IMR-90 (cell line): ENCODE results near the gene PEF1. TPM values are rescaled to one million over a fixed set of nuclear protein-coding genes. Genes with fewer than 3 reads are reported as not detected.

Experiments
- ATAC-seq: fragments of 200-7000 bp; cut with Tn5 transposase; 2 replicates; pipeline ENCODE4 v1.9.1; 2020; ENCODE audit warnings: low read depth, mild to moderate bottlenecking, moderate library complexity
- BruUV-seq: library from RNA; stranded (reverse); fragments of 400-500 nt; replicated peaks from 2 replicates; lab custom pipeline; 2021; lab: Mats Ljungman, UMichigan
- CTCF ChIA-PET: fragments of 300-600 bp; formaldehyde crosslinking; extraction: SDS; loops from one replicate; lab custom pipeline; 2021; ENCODE audit warnings: antibody characterized with exemption; lab: Yijun Ruan, JAX
- POLR2A ChIA-PET: fragments of 300-600 bp; sonication (Branson Sonifier 250); formaldehyde crosslinking; loops from one replicate; lab custom pipeline; 2022; ENCODE audit warnings: antibody characterized with exemption; ENCODE audit not compliant: unreplicated experiment; lab: Charles Lee
- DNase-seq: peaks from one replicate; pipeline ENCODE4 v3.0.0; 2013
- H2AFZ ChIP-seq: replicated peaks from 2 replicates; pipeline ENCODE3; 2013; ENCODE audit warnings: low read length, mild to moderate bottlenecking; ENCODE audit not compliant: poor library complexity
- H2AK5ac ChIP-seq: 2 replicates; pipeline ENCODE4 v1.6.1; 2013; ENCODE audit warnings: low read depth, low read length, inconsistent platforms
- H2AK9ac ChIP-seq: replicated peaks from 2 replicates; pipeline ENCODE3; 2013; ENCODE audit warnings: mild to moderate bottlenecking, low read depth, low read length, moderate library complexity; ENCODE audit not compliant: poor library complexity
- H2BK120ac ChIP-seq: 2 replicates; pipeline ENCODE4 v1.6.1; 2013; ENCODE audit warnings: low read depth, low read length, inconsistent platforms
- H2BK15ac ChIP-seq: 3 replicates; pipeline ENCODE4 v1.6.1; 2013; ENCODE audit warnings: low read depth, low read length, inconsistent platforms
- H2BK20ac ChIP-seq: 2 replicates; pipeline ENCODE4 v1.6.1; 2013; ENCODE audit warnings: low read depth, mild to moderate bottlenecking, inconsistent platforms, low read length, moderate library complexity
- H2BK5ac ChIP-seq: 2 replicates; pipeline ENCODE4 v1.6.1; 2013; ENCODE audit warnings: mild to moderate bottlenecking, low read depth, low read length, inconsistent platforms; ENCODE audit not compliant: poor library complexity, severe bottlenecking
- H3K14ac ChIP-seq: replicated peaks from 2 replicates; pipeline ENCODE4 v1.6.1; 2013; ENCODE audit warnings: low read depth, low read length, inconsistent platforms
- H3K18ac ChIP-seq: 2 replicates; pipeline ENCODE4 v1.6.1; 2013; ENCODE audit warnings: low read depth, low read length, control low read depth
- H3K23ac ChIP-seq: 2 replicates; pipeline ENCODE4 v1.6.1; 2013; ENCODE audit warnings: low read depth, low read length, inconsistent platforms
- H3K27ac ChIP-seq: 2 replicates; pipeline ENCODE4 v1.5.1; 2013; ENCODE audit warnings: mild to moderate bottlenecking, control low read depth, low read length; ENCODE audit not compliant: insufficient read depth
- H3K27me3 ChIP-seq: 2 replicates; pipeline ENCODE4 v1.6.1; 2013; ENCODE audit warnings: low read length; ENCODE audit not compliant: control insufficient read depth, insufficient read depth
- H3K36me3 ChIP-seq: 2 replicates; pipeline ENCODE4 v1.6.1; 2013; ENCODE audit warnings: low read length, mixed read lengths; ENCODE audit not compliant: control insufficient read depth, insufficient read depth
- H3K4ac ChIP-seq: 2 replicates; pipeline ENCODE4 v1.6.1; 2013; ENCODE audit warnings: low read depth, low read length, inconsistent platforms
- H3K4me1 ChIP-seq: 2 replicates; pipeline ENCODE4 v1.6.1; 2013; ENCODE audit warnings: low read length, mixed read lengths; ENCODE audit not compliant: control insufficient read depth, insufficient read depth
- H3K4me2 ChIP-seq: 2 replicates; pipeline ENCODE4 v1.6.1; 2013; ENCODE audit warnings: low read depth, mild to moderate bottlenecking, control low read depth, low read length, moderate library complexity
- H3K4me3 ChIP-seq: 2 replicates; pipeline ENCODE4 v1.5.1; 2013; ENCODE audit warnings: low read depth, mild to moderate bottlenecking, control low read depth, low read length, moderate library complexity; ENCODE audit not compliant: insufficient read depth
- H3K56ac ChIP-seq: 2 replicates; pipeline ENCODE4 v1.6.1; 2013; ENCODE audit warnings: low read length, inconsistent platforms; ENCODE audit not compliant: insufficient read depth; ENCODE audit errors: extremely low read depth
- H3K79me1 ChIP-seq, 2 experiments: 2 replicates each; pipeline ENCODE4 v1.6.1; 2013; ENCODE audit warnings: low read length in 2 of 2, inconsistent platforms in 1 of 2, low read depth in 1 of 2
- H3K9ac ChIP-seq: 2 replicates; pipeline ENCODE4 v1.6.1; 2013; ENCODE audit warnings: low read depth, low read length, control low read depth
- H3K9me1 ChIP-seq: 2 replicates; pipeline ENCODE4 v1.6.1; 2013; ENCODE audit warnings: low read length, inconsistent platforms; ENCODE audit not compliant: insufficient read depth
- H3K9me3 ChIP-seq: 2 replicates; pipeline ENCODE4 v1.6.1; 2013; ENCODE audit warnings: low read length; ENCODE audit not compliant: control insufficient read depth, insufficient read depth
- H4K20me1 ChIP-seq: 2 replicates; pipeline ENCODE4 v1.6.1; 2013; ENCODE audit warnings: low read length, inconsistent platforms; ENCODE audit not compliant: insufficient read depth
- H4K5ac ChIP-seq: 2 replicates; pipeline ENCODE4 v1.6.1; 2013; ENCODE audit warnings: mild to moderate bottlenecking, low read depth, low read length, control low read depth
- H4K8ac ChIP-seq, 2 experiments: 2 replicates each; pipeline ENCODE4 v1.6.1; 2013; ENCODE audit warnings: low read depth in 2 of 2, low read length in 2 of 2, control low read depth in 1 of 2, inconsistent platforms in 1 of 2
- H4K91ac ChIP-seq: 2 replicates; pipeline ENCODE4 v1.6.1; 2013; ENCODE audit warnings: low read depth, low read length, inconsistent platforms; ENCODE audit not compliant: insufficient read depth
- CEBPB ChIP-seq: IDR thresholded peaks from 2 replicates; pipeline ENCODE4 v1.6.1; 2012; ENCODE audit warnings: low read depth, low read length, improper control_type of control experiment
- FOS ChIP-seq: fragments of 150-350 bp; IDR thresholded peaks from 2 replicates; pipeline ENCODE4 v1.6.1; 2016; ENCODE audit warnings: low read depth, low read length
- WGBS, 2 experiments: methylation state at CpG; one replicate each; pipeline versions ENCODE4 v1.1.5 to v1.1.7; 2013; ENCODE audit warnings: missing lambda C conversion rate in 2 of 2; ENCODE audit not compliant: insufficient read length in 1 of 2; ENCODE audit errors: extremely low coverage in 2 of 2; 5-methylcytosine and 5-hydroxymethylcytosine counted together
- dilution Hi-C: fragments of 300-500 bp; cut with HindIII; formaldehyde crosslinking; loops from one replicate; pipeline ENCODE4 v1.14.3; 2018; ENCODE audit warnings: low sequenced_read_pairs; ENCODE audit not compliant: unreplicated experiment
- in situ Hi-C: fragments of 300-500 bp; cut with MboI; formaldehyde crosslinking; loops from 3 replicates; pipeline ENCODE4 v1.14.3; 2019; ENCODE audit warnings: low sequenced_read_pairs, inconsistent platforms, mixed read lengths
- intact Hi-C: fragments of 100-400 bp; cut with micrococcal nuclease; formaldehyde crosslinking; loops from 2 replicates; pipeline ENCODE4 v1.10.0; 2022
- polyA plus RNA-seq, 3 experiments: library from polyadenylated mRNA; depleted of rRNA; stranded (reverse); fragments of >200 nt; gene quantifications; 2 replicates each; pipeline ENCODE4 v1.2.3, GENCODE V29; 2012; ENCODE audit warnings: low replicate concordance in 1 of 3
- total RNA-seq: library from RNA; depleted of rRNA; stranded (reverse); fragments of >200 nt; gene quantifications from 2 replicates; pipeline ENCODE4 v1.2.3, GENCODE V29; 2012
- TF ChIP-seq, protein P1 (sequence below): conservative IDR thresholded peaks from 2 replicates; pipeline ENCODE4 v1.5.1; 2012; ENCODE audit warnings: mild to moderate bottlenecking, low read depth, low read length, improper control_type of control experiment
- TF ChIP-seq, protein P2 (sequence below): fragments of 150-350 bp; IDR thresholded peaks from 2 replicates; pipeline ENCODE4 v1.6.1; 2016; ENCODE audit warnings: low read depth, mild to moderate bottlenecking, low read length, moderate library complexity, borderline replicate concordance

The PEF1 gene
- total and polyA plus RNA-seq, 2 of the 4 experiments (the other 2 are of a cell fraction) = 84.2 to 104 TPM

GRCh38 chr1:31647106-31647505 lies 2.4 kb upstream of the PEF1 start:
- H3K27ac ChIP-seq = no peak overlapping the region
- H3K9me1 ChIP-seq = peaks cover 13% of the 10 kb centered on the region
- peak; percentile 12 for ATAC-seq

More at GRCh38 chr1:31647106-31647505, 2.4 kb upstream of the PEF1 start:
- Histone ChIP-seq H3K18ac (no peak overlapping the region), H3K4ac (no peak overlapping the region), H3K36me3 (peaks cover 5% of the 10 kb centered on the region; the same call in 1 of the 2 replicates), H3K4me2 (no peak overlapping the region; the same call in 1 of the 2 replicates), H3K9ac (no peak overlapping the region), H3K23ac (no peak overlapping the region), H4K20me1 (no peaks in the 10 kb centered on the region), H3K79me1 (peaks cover 19 to 27% of the 10 kb centered on the region in 2 experiments), H2BK15ac (no peak overlapping the region), H4K8ac (no peak overlapping the region), H3K9me3 (no peaks in the 10 kb centered on the region), H3K27me3 (no peaks in the 10 kb centered on the region), H3K14ac (no peak overlapping the region), H2BK120ac (no peak overlapping the region; the same call in 1 of the 2 replicates), H3K4me1 (peaks cover 5% of the 10 kb centered on the region; the same call in 1 of the 2 replicates), H3K4me3 (no peak overlapping the region), H3K56ac (no peak overlapping the region), H4K5ac (no peak overlapping the region), H4K91ac (no peak overlapping the region), H2AFZ (no peak overlapping the region), H2BK5ac (peak overlapping the region; percentile 72), H2BK20ac (no peak overlapping the region), H2AK9ac (no peak overlapping the region), H2AK5ac (no peak overlapping the region; the same call in 1 of the 2 replicates)
- dilution Hi-C loops (no loop called here), in situ Hi-C loops (no loop called here), intact Hi-C loops (no loop called here)
- peak; percentile 62 for DNase-seq
- WGBS, 2 experiments = 67% methylated on average over 2 of the region's 2 CpGs; no CpG with 5 or more reads in 1 of the 2 experiments
- ChIA-PET CTCF (interaction anchor here (1.5 kb wide), 1 partner anchor 10 kb away, joined by 4 read pairs; no protein-coding TSS in a partner anchor), POLR2A (no interaction called here)
- TF ChIP-seq, protein P1, sequence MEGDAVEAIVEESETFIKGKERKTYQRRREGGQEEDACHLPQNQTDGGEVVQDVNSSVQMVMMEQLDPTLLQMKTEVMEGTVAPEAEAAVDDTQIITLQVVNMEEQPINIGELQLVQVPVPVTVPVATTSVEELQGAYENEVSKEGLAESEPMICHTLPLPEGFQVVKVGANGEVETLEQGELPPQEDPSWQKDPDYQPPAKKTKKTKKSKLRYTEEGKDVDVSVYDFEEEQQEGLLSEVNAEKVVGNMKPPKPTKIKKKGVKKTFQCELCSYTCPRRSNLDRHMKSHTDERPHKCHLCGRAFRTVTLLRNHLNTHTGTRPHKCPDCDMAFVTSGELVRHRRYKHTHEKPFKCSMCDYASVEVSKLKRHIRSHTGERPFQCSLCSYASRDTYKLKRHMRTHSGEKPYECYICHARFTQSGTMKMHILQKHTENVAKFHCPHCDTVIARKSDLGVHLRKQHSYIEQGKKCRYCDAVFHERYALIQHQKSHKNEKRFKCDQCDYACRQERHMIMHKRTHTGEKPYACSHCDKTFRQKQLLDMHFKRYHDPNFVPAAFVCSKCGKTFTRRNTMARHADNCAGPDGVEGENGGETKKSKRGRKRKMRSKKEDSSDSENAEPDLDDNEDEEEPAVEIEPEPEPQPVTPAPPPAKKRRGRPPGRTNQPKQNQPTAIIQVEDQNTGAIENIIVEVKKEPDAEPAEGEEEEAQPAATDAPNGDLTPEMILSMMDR = 0 out of 2 replicates have a peak, but pooled peaks have one; percentile 9
- no peak for TF ChIP-seq FOS
- peak; percentile 60 for TF ChIP-seq CEBPB
- TF ChIP-seq, protein P2, sequence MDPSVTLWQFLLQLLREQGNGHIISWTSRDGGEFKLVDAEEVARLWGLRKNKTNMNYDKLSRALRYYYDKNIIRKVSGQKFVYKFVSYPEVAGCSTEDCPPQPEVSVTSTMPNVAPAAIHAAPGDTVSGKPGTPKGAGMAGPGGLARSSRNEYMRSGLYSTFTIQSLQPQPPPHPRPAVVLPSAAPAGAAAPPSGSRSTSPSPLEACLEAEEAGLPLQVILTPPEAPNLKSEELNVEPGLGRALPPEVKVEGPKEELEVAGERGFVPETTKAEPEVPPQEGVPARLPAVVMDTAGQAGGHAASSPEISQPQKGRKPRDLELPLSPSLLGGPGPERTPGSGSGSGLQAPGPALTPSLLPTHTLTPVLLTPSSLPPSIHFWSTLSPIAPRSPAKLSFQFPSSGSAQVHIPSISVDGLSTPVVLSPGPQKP = no peak
- no TSS peak for BruUV-seq
